Measurements from ENCODE around the gene SMPD2.

GRCh38 chr6:109447878-109448555 lies 7.5 kb downstream of the SMPD2 start:
- TF ChIP-seq EZH2 (IDR thresholded peaks at IDR 0.05) (no peak), POLR2AphosphoS5 (IDR thresholded peaks at IDR 0.05; ENCODE audit: borderline replicate concordance, low read depth, low read length) (no peak; the same call in 1 of the 2 replicates)
